H1 (cell line): Measurements from ENCODE around the gene TSSK6. TPM values are rescaled to one million over a fixed set of nuclear protein-coding genes. Genes with fewer than 3 reads are reported as not detected.
A peak's percentile ranks its signal among the peaks of the same experiment; 100 is the strongest.

Experiments
- CTCF ChIA-PET: fragments of 300-600 bp; sonication (Branson Sonifier 250); formaldehyde crosslinking; loops from one replicate; lab custom pipeline; 2021; ENCODE audit not compliant: partially characterized antibody; lab: Charles Lee
- POLR2A ChIA-PET: fragments of 300-600 bp; sonication (Branson Sonifier 250); formaldehyde crosslinking; loops from one replicate; lab custom pipeline; 2021; ENCODE audit warnings: inconsistent platforms; ENCODE audit not compliant: partially characterized antibody; lab: Charles Lee
- DNase-seq, 2 experiments: peaks; one replicate each; pipeline versions ENCODE4 v3.0.0 to v3.0.0-alpha.2; 2010 to 2022; ENCODE audit warnings: low spot score in 2 of 2, low read depth in 1 of 2, mixed read lengths in 1 of 2
- FAIRE-seq: peaks from 2 replicates; lab custom pipeline; 2011; peaks lifted over from hg19 to GRCh38; lab: Jason Lieb, UNC
- H2AFZ ChIP-seq: 2 replicates; pipeline ENCODE4 v1.8.1; 2012; ENCODE audit warnings: low read length, inconsistent platforms
- H2AK5ac ChIP-seq: 2 replicates; pipeline ENCODE4 v1.6.1; 2013; ENCODE audit warnings: low read depth, low read length
- H2BK120ac ChIP-seq: replicated peaks from 2 replicates; pipeline ENCODE3; 2013; ENCODE audit warnings: low read depth, low read length, inconsistent platforms
- H2BK12ac ChIP-seq: 2 replicates; pipeline ENCODE4 v1.6.1; 2013; ENCODE audit warnings: low read depth, low read length
- H2BK15ac ChIP-seq: 2 replicates; pipeline ENCODE4 v1.6.1; 2013; ENCODE audit warnings: low read length
- H2BK20ac ChIP-seq: 2 replicates; pipeline ENCODE4 v1.6.1; 2013; ENCODE audit warnings: low read length
- H2BK5ac ChIP-seq: 2 replicates; pipeline ENCODE4 v1.6.1; 2013; ENCODE audit warnings: low read depth, low read length
- H3K14ac ChIP-seq: 2 replicates; pipeline ENCODE4 v1.6.1; 2013; ENCODE audit warnings: inconsistent platforms; ENCODE audit not compliant: insufficient read length
- H3K18ac ChIP-seq: 2 replicates; pipeline ENCODE4 v1.6.1; 2013; ENCODE audit warnings: low read length; ENCODE audit errors: extremely low read depth
- H3K23ac ChIP-seq: 2 replicates; pipeline ENCODE4 v1.6.1; 2013; ENCODE audit warnings: inconsistent platforms; ENCODE audit not compliant: insufficient read length
- H3K23me2 ChIP-seq: 2 replicates; pipeline ENCODE4 v1.6.1; 2013; ENCODE audit warnings: low read depth, low read length
- H3K27ac ChIP-seq: 2 replicates; pipeline ENCODE4 v1.6.1; 2011; ENCODE audit warnings: low read depth, low read length, inconsistent platforms
- H3K27me3 ChIP-seq, 4 experiments: replicated peaks in 1 of 4; 1 replicate in 1 of 4; 2 replicates in 3 of 4; pipeline versions ENCODE4 v1.6.1 to v1.8.1; 2011 to 2013; ENCODE audit warnings: low read length in 3 of 4, mild to moderate bottlenecking in 3 of 4, inconsistent platforms in 2 of 4, mixed read lengths in 2 of 4, moderate library complexity in 1 of 4; ENCODE audit not compliant: control insufficient read depth in 3 of 4, insufficient read depth in 3 of 4; ENCODE audit errors: extremely low read depth in 1 of 4
- H3K36me3 ChIP-seq, 4 experiments: 2 replicates each; pipeline versions ENCODE4 v1.6.1 to v1.8.1; 2011 to 2013; ENCODE audit warnings: mild to moderate bottlenecking in 4 of 4, low read length in 3 of 4, moderate library complexity in 2 of 4, control low read depth in 1 of 4, inconsistent platforms in 1 of 4; ENCODE audit not compliant: insufficient read depth in 4 of 4, control insufficient read depth in 2 of 4
- H3K4ac ChIP-seq: replicated peaks from 2 replicates; pipeline ENCODE3; 2013; ENCODE audit warnings: low read length, low read depth, mixed read lengths, inconsistent platforms; ENCODE audit not compliant: insufficient read length
- H3K4me1 ChIP-seq, 4 experiments: replicated peaks in 1 of 4; 1 replicate in 1 of 4; 2 replicates in 3 of 4; pipeline versions ENCODE4 v1.6.1 to v1.8.1; 2011 to 2013; ENCODE audit warnings: low read length in 3 of 4, inconsistent platforms in 2 of 4, mixed read lengths in 1 of 4; ENCODE audit not compliant: insufficient read depth in 4 of 4, control insufficient read depth in 3 of 4
- H3K4me2 ChIP-seq, 2 experiments: 2 replicates each; pipeline versions ENCODE4 v1.6.1 to v1.8.1; 2011 to 2013; ENCODE audit warnings: low read depth in 2 of 2, low read length in 2 of 2, control low read depth in 1 of 2, inconsistent platforms in 1 of 2, mild to moderate bottlenecking in 1 of 2; ENCODE audit not compliant: insufficient read depth in 1 of 2
- H3K4me3 ChIP-seq, 4 experiments: fragments of 200-600, 300-600 bp in 1 of 4; sonication (generic), shearing (Covaris generic), sonication (Bioruptor Twin) in 1 of 4; 2 replicates each; pipeline versions ENCODE4 v1.5.1 to v1.8.1; 2011 to 2016; ENCODE audit warnings: low read length in 4 of 4, low read depth in 3 of 4, control low read depth in 2 of 4, inconsistent platforms in 2 of 4, mild to moderate bottlenecking in 2 of 4, mixed read lengths in 1 of 4, moderate library complexity in 1 of 4; ENCODE audit not compliant: insufficient read depth in 2 of 4; ENCODE audit errors: extremely low read depth in 1 of 4
- H3K56ac ChIP-seq: replicated peaks from 2 replicates; pipeline ENCODE3; 2013; ENCODE audit warnings: low read depth, mild to moderate bottlenecking, mixed read lengths, low read length, inconsistent platforms; ENCODE audit not compliant: insufficient read length
- H3K79me1 ChIP-seq: 2 replicates; pipeline ENCODE4 v1.6.1; 2013; ENCODE audit warnings: low read depth, low read length, control low read depth
- H3K79me2 ChIP-seq, 2 experiments: 2 replicates each; pipeline versions ENCODE4 v1.6.1 to v1.8.1; 2012 to 2013; ENCODE audit warnings: low read length in 2 of 2, mild to moderate bottlenecking in 2 of 2, inconsistent platforms in 1 of 2; ENCODE audit not compliant: insufficient read depth in 2 of 2, control insufficient read depth in 1 of 2
- H3K9ac ChIP-seq, 4 experiments: replicated peaks in 1 of 4; 1 replicate in 1 of 4; 2 replicates in 3 of 4; pipeline versions ENCODE4 v1.6.1 to v1.8.1; 2011 to 2013; ENCODE audit warnings: low read depth in 3 of 4, low read length in 3 of 4, control low read depth in 2 of 4, mild to moderate bottlenecking in 2 of 4, moderate library complexity in 2 of 4, inconsistent platforms in 1 of 4; ENCODE audit errors: extremely low read depth in 1 of 4
- H3K9me3 ChIP-seq, 2 experiments: 2 replicates each; pipeline versions ENCODE4 v1.6.1 to v1.8.1; 2012 to 2013; ENCODE audit warnings: mild to moderate bottlenecking in 2 of 2, moderate library complexity in 2 of 2, control low read depth in 1 of 2, inconsistent platforms in 1 of 2, low read depth in 1 of 2, low read length in 1 of 2, mixed read lengths in 1 of 2; ENCODE audit not compliant: insufficient read depth in 2 of 2
- H4K20me1 ChIP-seq, 2 experiments: replicated peaks in 1 of 2; 2 replicates each; pipeline versions ENCODE3 to v1.8.1; 2011 to 2013; ENCODE audit warnings: inconsistent platforms in 2 of 2, low read length in 2 of 2, mild to moderate bottlenecking in 1 of 2; ENCODE audit not compliant: insufficient read depth in 2 of 2, control insufficient read depth in 1 of 2
- H4K5ac ChIP-seq: 2 replicates; pipeline ENCODE4 v1.6.1; 2013; ENCODE audit warnings: low read length, low read depth, mixed read lengths, inconsistent platforms; ENCODE audit not compliant: insufficient read length
- H4K8ac ChIP-seq: 2 replicates; pipeline ENCODE4 v1.8.0; 2013; ENCODE audit warnings: mild to moderate bottlenecking, moderate library complexity, low read length, inconsistent platforms; ENCODE audit not compliant: insufficient read depth; ENCODE audit errors: extremely low read depth
- H4K91ac ChIP-seq: replicated peaks from 2 replicates; pipeline ENCODE3; 2013; ENCODE audit warnings: low read length, mixed read lengths, inconsistent platforms; ENCODE audit not compliant: insufficient read length
- BCL11A ChIP-seq, 2 experiments: IDR thresholded peaks; one replicate each; pipeline ENCODE4 v1.6.1; 2011; ENCODE audit warnings: low read depth in 2 of 2, low read length in 2 of 2, mild to moderate bottlenecking in 2 of 2
- BRCA1 ChIP-seq: IDR thresholded peaks from 2 replicates; pipeline ENCODE4 v1.6.1; 2012; ENCODE audit warnings: low read depth, low read length, improper control_type of control experiment
- FOSL1 ChIP-seq: IDR thresholded peaks from 2 replicates; pipeline ENCODE4 v1.6.1; 2011; ENCODE audit warnings: mild to moderate bottlenecking, low read depth, low read length, moderate library complexity; ENCODE audit not compliant: insufficient read depth
- GABPA ChIP-seq: IDR thresholded peaks from 2 replicates; pipeline ENCODE4 v1.6.1; 2011; ENCODE audit warnings: mild to moderate bottlenecking, low read length, moderate library complexity, borderline replicate concordance; ENCODE audit not compliant: insufficient read depth
- NRF1 ChIP-seq: IDR thresholded peaks from 2 replicates; pipeline ENCODE4 v1.6.1; 2011; ENCODE audit warnings: mild to moderate bottlenecking, low read depth, low read length, improper control_type of control experiment
- POLR2A ChIP-seq, 2 experiments: IDR thresholded peaks; 1 replicate in 1 of 2; 2 replicates in 1 of 2; pipeline ENCODE4 v1.6.1; 2011; ENCODE audit warnings: low read depth in 2 of 2, low read length in 2 of 2, mild to moderate bottlenecking in 2 of 2; ENCODE audit errors: control extremely low read depth in 1 of 2
- POLR2AphosphoS5 ChIP-seq: IDR thresholded peaks from 2 replicates; pipeline ENCODE4 v1.6.1; 2011; ENCODE audit warnings: low read depth, low read length
- RFX5 ChIP-seq: IDR thresholded peaks from 2 replicates; pipeline ENCODE4 v1.6.1; 2011; ENCODE audit warnings: low read depth, low read length, improper control_type of control experiment, borderline replicate concordance
- SAP30 ChIP-seq: fragments of 300-600 bp; sonication (generic); IDR thresholded peaks from 2 replicates; pipeline ENCODE4 v1.7.1; 2012; ENCODE audit warnings: low read length, moderate library complexity, mild to moderate bottlenecking, inconsistent platforms; ENCODE audit not compliant: insufficient read depth, insufficient replicate concordance
- SIRT6 ChIP-seq: IDR thresholded peaks from one replicate; pipeline ENCODE4 v1.7.1; 2012; ENCODE audit warnings: low read length, inconsistent platforms
- TAF1 ChIP-seq: IDR thresholded peaks from 2 replicates; pipeline ENCODE4 v1.6.1; 2011; ENCODE audit warnings: mild to moderate bottlenecking, low read depth, low read length
- TBP ChIP-seq: IDR thresholded peaks from 2 replicates; pipeline ENCODE4 v1.6.1; 2011; ENCODE audit warnings: low read depth, low read length, improper control_type of control experiment
- WGBS, 2 experiments: shearing (Covaris generic) in 1 of 2; methylation state at CpG; one replicate each; pipeline versions ENCODE4 v1.1.6 to v1.1.7; 2013 to 2015; ENCODE audit warnings: low lambda C conversion rate in 2 of 2, mixed read lengths in 2 of 2, inconsistent platforms in 1 of 2, low coverage in 1 of 2, missing lambda C conversion rate in 1 of 2; ENCODE audit not compliant: insufficient replicate concordance in 2 of 2, insufficient coverage in 1 of 2, insufficient read length in 1 of 2; ENCODE audit errors: extremely low coverage in 1 of 2, missing lambda C conversion rate in 1 of 2; 5-methylcytosine and 5-hydroxymethylcytosine counted together
- polyA plus RNA-seq, 7 experiments: library from polyadenylated mRNA; depleted of rRNA in 3 of 7; stranded (reverse) in 5 of 7; unstranded in 2 of 7; fragments of >200 nt in 5 of 7; fragments of 200-250 nt in 2 of 7; gene quantifications; 1 replicate in 5 of 7; 2 replicates in 1 of 7; 4 replicates in 1 of 7; pipeline versions ENCODE4 v1.2.1 to v1.2.3, GENCODE V29; 2011 to 2013; ENCODE audit warnings: missing spikeins in 2 of 7, mixed read lengths in 2 of 7
- total RNA-seq: library from RNA; stranded (reverse); fragmentation: NEBNext Ultra II Directional; extraction: Animal tissue kit (Norgen Biotek cat#: 25700); gene quantifications from 2 replicates; pipeline ENCODE4 v1.2.1, GENCODE V29; 2021
- TF ChIP-seq, protein P1 (sequence below): IDR thresholded peaks from 2 replicates; pipeline ENCODE4 v1.6.1; 2012; ENCODE audit warnings: low read length, inconsistent platforms

The TSSK6 gene
- total and polyA plus RNA-seq, 2 of the 8 experiments (the other 6 are each of a cell fraction or from before 2014, with no cell fraction given) = 3.6 to 7.8 TPM

DNA sequence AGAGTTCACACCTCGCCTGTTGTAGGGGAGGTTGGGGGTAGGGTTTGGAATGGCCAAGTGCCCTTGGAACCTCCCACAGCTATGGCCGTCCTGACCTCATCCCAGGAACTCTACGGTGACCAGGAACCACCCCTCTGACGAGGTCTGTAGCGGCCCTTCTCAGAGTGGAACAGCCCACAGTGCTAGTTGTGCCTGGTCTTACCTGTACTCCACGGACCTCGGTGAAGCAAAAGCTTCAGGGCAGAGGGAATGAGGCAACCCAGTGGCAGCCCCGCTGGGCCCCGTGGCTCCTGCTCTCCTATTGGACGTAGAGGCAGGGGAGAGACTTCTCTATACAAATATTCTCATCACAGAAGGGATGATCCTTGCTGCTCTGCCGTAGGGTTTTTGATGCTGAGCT is 7.1 kb downstream of the TSSK6 start:
- Histone ChIP-seq H3K9me3 (no peaks in the 10 kb centered on the region), H2BK20ac (no peak overlapping the region), H3K4me3 (no peak overlapping the region), H3K79me2 (no peaks in the 10 kb centered on the region), H3K79me1 (peaks cover 3% of the 10 kb centered on the region), H4K5ac (no peak overlapping the region), H3K56ac (no peak overlapping the region), H2BK5ac (no peak overlapping the region), H2AK5ac (no peak overlapping the region), H3K27me3 (no peaks in the 10 kb centered on the region), H3K23ac (no peak overlapping the region), H3K23me2 (peaks cover 2% of the 10 kb centered on the region; the same call in 1 of the 2 replicates), H2BK15ac (no peak overlapping the region), H3K36me3 (peaks cover 7 to 35% (median 18%) of the 10 kb centered on the region in 4 experiments; a peak in 5 of 8 replicates), H3K4me2 (no peak overlapping the region), H2AFZ (no peak overlapping the region), H4K91ac (no peak overlapping the region), H3K14ac (no peak overlapping the region), H4K20me1 (peaks cover 0 to 2% of the 10 kb centered on the region in 2 experiments), H3K4me1 (no peaks in the 10 kb centered on the region), H3K9ac (no peak overlapping the region), H2BK120ac (no peak overlapping the region), H3K18ac (no peak overlapping the region), H3K4ac (no peak overlapping the region), H4K8ac (no peak overlapping the region), H3K27ac (peak overlapping the region; percentile 10; the same call in 1 of the 2 replicates), H2BK12ac (no peak overlapping the region)
- DNase-seq = no peak
- FAIRE-seq = no peak
- CTCF ChIA-PET = interaction anchor here (0.6 to 3.2 kb wide), 6 partner anchors 13 to 166 kb away, joined by 3 to 22 read pairs (median 4); no protein-coding TSS in a partner anchor
- WGBS, 2 experiments = 89% methylated on average over 11 of the region's 11 CpGs; no CpG with 5 or more reads in 1 of the 2 experiments
- POLR2A ChIA-PET = interaction anchor here (0.6 to 1.6 kb wide), 9 partner anchors 8 to 103 kb away, joined by 3 to 6 read pairs (median 3); partner anchors contain the start of genes GATAD2A and NDUFA13
- TF ChIP-seq FOSL1 (no peak), TBP (no peak), TAF1 (no peak), SAP30 (no peak), BRCA1 (no peak), SIRT6 (no peak), RFX5 (no peak), BCL11A (IDR thresholded peaks at IDR 0.05; ENCODE audit: low read depth in 2 of 2, low read length in 2 of 2) (no peak), POLR2AphosphoS5 (peak; percentile 43; the same call in 1 of the 2 replicates), POLR2A (IDR thresholded peaks at IDR 0.05; ENCODE audit: control extremely low read depth in 1 of 2, low read depth in 2 of 2, low read length in 2 of 2) (peak in 1 of 2 experiments; percentile 50; a peak in 1 of 3 replicates), GABPA (no peak), NRF1 (no peak)
- TF ChIP-seq, protein P1, sequence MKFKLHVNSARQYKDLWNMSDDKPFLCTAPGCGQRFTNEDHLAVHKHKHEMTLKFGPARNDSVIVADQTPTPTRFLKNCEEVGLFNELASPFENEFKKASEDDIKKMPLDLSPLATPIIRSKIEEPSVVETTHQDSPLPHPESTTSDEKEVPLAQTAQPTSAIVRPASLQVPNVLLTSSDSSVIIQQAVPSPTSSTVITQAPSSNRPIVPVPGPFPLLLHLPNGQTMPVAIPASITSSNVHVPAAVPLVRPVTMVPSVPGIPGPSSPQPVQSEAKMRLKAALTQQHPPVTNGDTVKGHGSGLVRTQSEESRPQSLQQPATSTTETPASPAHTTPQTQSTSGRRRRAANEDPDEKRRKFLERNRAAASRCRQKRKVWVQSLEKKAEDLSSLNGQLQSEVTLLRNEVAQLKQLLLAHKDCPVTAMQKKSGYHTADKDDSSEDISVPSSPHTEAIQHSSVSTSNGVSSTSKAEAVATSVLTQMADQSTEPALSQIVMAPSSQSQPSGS = no peak
